ENCODE measurements around the gene BOD1.

GRCh38 chr5:173598686-173599085, 17.8 kb downstream of the BOD1 start:
- TF ChIP-seq CTCF (IDR thresholded peaks at IDR 0.05) (no peak), POLR2A (IDR thresholded peaks at IDR 0.05) (no peak)

Measured in thyroid gland (tissue), 4 donors.